IPS DF 6.9 (cell line): Measurements from ENCODE around the gene SLC20A1.
"Not testable (repeated sequence)": the region's sequence is repeated elsewhere in the genome, so short reads cannot be mapped to it uniquely, and the experiment has no call there.

ENCODE experiments used
- DNase-seq: peaks from one replicate; pipeline ENCODE4 v3.0.0-alpha.2; 2013; ENCODE audit warnings: low read depth, low spot score
- H3K27ac ChIP-seq: one replicate; pipeline ENCODE4 v1.5.1; 2013; ENCODE audit warnings: low read length, control low read depth
- H3K27me3 ChIP-seq: 2 replicates; pipeline ENCODE4 v1.6.1; 2013; ENCODE audit warnings: mild to moderate bottlenecking, low read length; ENCODE audit not compliant: control insufficient read depth, insufficient read depth
- H3K36me3 ChIP-seq: 2 replicates; pipeline ENCODE4 v1.6.1; 2013; ENCODE audit warnings: low read length; ENCODE audit not compliant: control insufficient read depth, insufficient read depth
- H3K4me1 ChIP-seq: 2 replicates; pipeline ENCODE4 v1.6.1; 2013; ENCODE audit warnings: low read length; ENCODE audit not compliant: control insufficient read depth, insufficient read depth
- H3K4me3 ChIP-seq: 2 replicates; pipeline ENCODE4 v1.5.1; 2013; ENCODE audit warnings: mild to moderate bottlenecking, low read length
- H3K9me3 ChIP-seq: 2 replicates; pipeline ENCODE4 v1.6.1; 2013; ENCODE audit warnings: low read length, inconsistent platforms; ENCODE audit not compliant: control insufficient read depth, insufficient read depth
- whole genome bisulfite sequencing: extraction: QIAGEN DNeasy Blood & Tissue Kit; methylation state at CpG from one replicate; pipeline ENCODE4 v1.1.7; 2013; ENCODE audit warnings: mixed read lengths, missing lambda C conversion rate; ENCODE audit not compliant: insufficient read length, insufficient coverage; 5-methylcytosine and 5-hydroxymethylcytosine counted together

SLC20A1 gene

GRCh38 chr2:112666761-112667122 lies 21.0 kb downstream of the SLC20A1 start:
- H3K9me3 ChIP-seq, result no peaks in the 10 kb centered on the region
- H3K36me3 ChIP-seq, result peaks cover 4% of the 10 kb centered on the region; the same call in 1 of the 2 replicates
- WGBS, result no CpG with 5 or more reads among the region's 3 CpGs
- no peaks in the 10 kb centered on the region for H3K27me3 ChIP-seq
- H3K4me1 ChIP-seq, result no peaks in the 10 kb centered on the region
- no peak overlapping the region for H3K4me3 ChIP-seq
- DNase-seq, result no peak
- no peak overlapping the region for H3K27ac ChIP-seq

- not testable (repeated sequence) for H3K27ac ChIP-seq, H3K36me3 ChIP-seq, H3K4me3 ChIP-seq, H3K9me3 ChIP-seq, H3K4me1 ChIP-seq, H3K27me3 ChIP-seq, DNase-seq
- no CpG with 5 or more reads among the region's 6 CpGs for WGBS
Observed at GRCh38 chr2:112667540-112667939, 21.8 kb downstream of the SLC20A1 start.

DNA sequence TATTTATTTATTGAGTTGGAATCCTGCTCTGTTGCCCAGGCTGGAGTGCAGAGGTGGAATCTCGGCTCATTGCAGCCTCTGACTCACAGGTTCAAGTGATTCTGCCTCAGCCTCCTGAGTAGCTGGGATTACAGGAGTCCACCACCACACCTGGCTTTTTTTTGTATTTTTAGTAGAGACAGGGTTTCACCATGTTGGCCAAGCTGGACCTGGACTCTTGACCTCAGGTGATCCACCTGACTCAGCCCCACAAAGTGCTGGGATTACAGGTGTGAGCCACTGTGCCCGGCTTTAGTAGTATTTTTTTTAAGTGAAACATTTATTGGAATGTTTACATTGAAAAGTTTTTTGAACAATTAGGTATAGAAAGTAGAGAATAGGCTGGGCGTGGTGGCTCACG lies 23.9 kb downstream of the SLC20A1 start:
- Histone ChIP-seq H3K9me3 (no peaks in the 10 kb centered on the region), H3K36me3 (no peaks in the 10 kb centered on the region; the same call in 1 of the 2 replicates), H3K27ac (no peak overlapping the region), H3K27me3 (no peaks in the 10 kb centered on the region), H3K4me1 (no peaks in the 10 kb centered on the region), H3K4me3 (no peak overlapping the region)
- no peak for DNase-seq
- WGBS, result no CpG with 5 or more reads among the region's 4 CpGs

DNA sequence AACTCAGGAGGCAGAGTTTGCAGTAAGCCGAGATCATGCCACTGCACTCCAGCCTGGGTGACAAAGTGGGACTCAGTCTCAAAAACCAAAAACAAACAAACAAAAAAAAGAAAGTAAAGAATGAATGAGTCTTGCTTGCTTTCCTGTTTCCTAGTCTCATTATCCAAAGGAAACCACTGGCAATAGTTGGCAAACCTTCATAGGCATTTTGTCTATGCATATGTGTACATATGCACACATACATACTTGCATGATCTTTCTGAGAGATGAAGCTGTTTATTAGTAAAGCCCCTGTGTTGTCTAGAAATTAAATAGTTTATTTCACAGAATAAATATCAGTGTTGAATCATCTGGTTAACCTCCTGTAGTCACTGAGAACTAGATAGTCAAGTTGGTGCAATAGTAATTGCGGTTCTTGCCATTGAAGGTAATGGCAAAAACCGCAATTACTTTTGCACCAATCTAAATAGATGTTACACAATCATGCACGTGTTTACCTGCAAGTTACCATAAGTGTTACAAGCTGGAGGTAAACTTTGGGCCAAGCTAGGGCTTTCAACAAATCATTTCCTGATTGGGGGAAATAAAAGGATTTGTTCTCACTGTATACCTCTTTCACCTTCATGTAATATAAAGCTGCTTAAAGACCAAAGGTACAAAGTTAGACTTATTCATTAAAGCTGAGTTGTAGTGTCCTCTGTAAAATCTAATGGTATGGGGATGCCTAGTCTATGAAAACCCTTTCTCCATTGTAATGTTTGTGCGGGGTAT lies 24.7 kb downstream of the SLC20A1 start:
- Histone ChIP-seq H3K36me3 (no peaks in the 10 kb centered on the region), H3K4me1 (no peaks in the 10 kb centered on the region), H3K27me3 (no peaks in the 10 kb centered on the region), H3K4me3 (no peak overlapping the region), H3K27ac (no peak overlapping the region), H3K9me3 (no peaks in the 10 kb centered on the region)
- no peak for DNase-seq
- no CpG with 5 or more reads among the region's 5 CpGs for WGBS

DNA sequence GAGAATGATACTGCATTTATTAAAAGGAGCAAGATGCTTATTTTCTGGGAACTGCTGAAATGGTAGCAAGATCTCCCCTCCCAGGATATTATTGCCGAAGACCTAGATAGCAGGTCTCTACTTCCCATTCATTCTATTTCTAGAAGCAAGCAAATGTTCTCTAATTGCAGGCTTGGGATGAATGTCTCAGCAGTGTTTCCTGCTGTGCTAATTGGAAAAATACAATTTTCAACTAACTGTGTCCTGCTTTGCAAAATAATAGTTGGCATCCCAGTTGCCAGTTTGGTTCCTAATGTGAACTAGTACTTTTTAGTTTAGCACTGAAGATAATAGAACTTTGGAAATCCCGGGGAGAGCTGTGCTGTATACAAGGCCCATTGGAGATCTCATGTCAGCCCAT lies 26.1 kb downstream of the SLC20A1 start:
- H3K4me3 ChIP-seq, result no peak overlapping the region
- no peak overlapping the region for H3K27ac ChIP-seq
- H3K36me3 ChIP-seq, result no peaks in the 10 kb centered on the region
- DNase-seq, result no peak
- WGBS, result no CpG with 5 or more reads among the region's 2 CpGs
- H3K9me3 ChIP-seq, result no peaks in the 10 kb centered on the region
- H3K4me1 ChIP-seq, result no peaks in the 10 kb centered on the region
- H3K27me3 ChIP-seq, result no peaks in the 10 kb centered on the region

DNA sequence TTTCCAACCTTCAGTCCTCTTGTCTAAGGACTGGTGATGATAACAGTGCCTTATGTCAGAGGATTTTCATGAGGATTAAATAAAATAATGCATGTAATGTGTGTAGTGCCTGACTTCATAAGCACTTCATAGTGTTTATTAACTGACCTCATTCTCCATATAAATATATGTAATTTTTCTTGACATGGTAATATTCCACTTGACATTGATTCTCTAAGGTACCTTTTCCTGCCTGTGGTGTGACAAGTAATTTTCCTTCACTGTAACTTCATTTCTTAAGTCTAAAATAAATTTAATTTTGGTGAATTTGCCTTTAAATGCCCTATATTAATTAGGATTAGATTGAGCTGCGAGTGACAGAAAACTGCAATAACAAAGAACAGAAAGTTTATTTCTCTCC lies 27.3 kb downstream of the SLC20A1 start:
- Histone ChIP-seq H3K9me3 (no peaks in the 10 kb centered on the region), H3K4me3 (no peak overlapping the region), H3K27ac (no peak overlapping the region), H3K36me3 (no peaks in the 10 kb centered on the region), H3K4me1 (no peaks in the 10 kb centered on the region), H3K27me3 (no peaks in the 10 kb centered on the region)
- no peak for DNase-seq
- WGBS, result no CpG with 5 or more reads among the region's 1 CpG

DNA sequence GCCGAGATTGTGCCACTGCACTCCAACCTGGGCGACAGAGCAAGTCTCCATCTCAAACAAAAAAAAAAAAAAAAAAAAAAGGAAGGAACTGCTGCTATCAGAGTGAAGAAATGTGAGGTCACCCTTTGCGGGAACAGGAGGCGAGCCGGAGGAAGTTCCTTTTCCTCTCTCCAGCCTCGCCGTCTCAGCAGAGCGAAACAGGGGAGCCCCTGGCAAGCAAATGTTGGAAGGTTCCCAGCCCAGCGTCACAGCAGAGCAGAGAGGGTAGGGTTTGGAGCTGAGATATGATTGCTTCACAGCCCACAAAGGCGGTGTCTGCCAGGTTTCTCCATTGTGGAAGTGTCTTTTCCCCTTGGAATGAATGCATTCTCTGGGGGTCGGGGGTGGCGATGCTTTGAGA lies 28.5 kb downstream of the SLC20A1 start:
- no CpG with 5 or more reads among the region's 12 CpGs for WGBS
- no peak overlapping the region for H3K27ac ChIP-seq
- no peaks in the 10 kb centered on the region for H3K36me3 ChIP-seq
- no peaks in the 10 kb centered on the region for H3K4me1 ChIP-seq
- no peaks in the 10 kb centered on the region for H3K9me3 ChIP-seq
- no peaks in the 10 kb centered on the region for H3K27me3 ChIP-seq
- DNase-seq, result no peak
- no peak overlapping the region for H3K4me3 ChIP-seq

DNA sequence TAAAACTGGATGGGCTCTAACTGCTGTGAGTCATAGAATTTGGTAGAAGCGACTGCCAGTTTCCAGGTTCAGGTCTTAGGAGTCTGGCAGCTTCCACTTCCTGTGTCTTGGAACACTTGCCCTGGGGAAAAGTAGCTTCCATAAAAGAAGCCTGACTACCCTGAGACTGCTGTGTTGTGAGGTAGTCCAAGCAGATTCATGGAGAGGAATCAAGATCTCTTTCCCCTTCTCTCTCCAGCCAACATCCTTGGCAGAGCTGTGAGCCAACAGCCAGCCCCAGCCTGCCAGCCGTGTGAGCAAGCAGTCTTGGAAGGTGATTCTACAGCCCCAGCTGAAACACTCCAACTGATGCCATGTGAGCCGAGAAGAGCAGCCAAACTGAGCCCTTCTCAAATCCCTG lies 33.7 kb downstream of the SLC20A1 start:
- DNase-seq, result no peak
- H3K36me3 ChIP-seq, result no peaks in the 10 kb centered on the region
- H3K9me3 ChIP-seq, result no peaks in the 10 kb centered on the region
- no peaks in the 10 kb centered on the region for H3K4me1 ChIP-seq
- H3K27me3 ChIP-seq, result no peaks in the 10 kb centered on the region
- no peak overlapping the region for H3K4me3 ChIP-seq
- no peak overlapping the region for H3K27ac ChIP-seq
- WGBS, result no CpG with 5 or more reads among the region's 3 CpGs

- no peaks in the 10 kb centered on the region for H3K27me3 ChIP-seq
- H3K9me3 ChIP-seq, result no peaks in the 10 kb centered on the region
- H3K4me1 ChIP-seq, result no peaks in the 10 kb centered on the region
- no peak for DNase-seq
- no peak overlapping the region for H3K4me3 ChIP-seq
- no peaks in the 10 kb centered on the region for H3K36me3 ChIP-seq
- WGBS, result no CpG with 5 or more reads among the region's 5 CpGs
- no peak overlapping the region for H3K27ac ChIP-seq
Observed at GRCh38 chr2:112680666-112681101, 34.9 kb downstream of the SLC20A1 start.

DNA sequence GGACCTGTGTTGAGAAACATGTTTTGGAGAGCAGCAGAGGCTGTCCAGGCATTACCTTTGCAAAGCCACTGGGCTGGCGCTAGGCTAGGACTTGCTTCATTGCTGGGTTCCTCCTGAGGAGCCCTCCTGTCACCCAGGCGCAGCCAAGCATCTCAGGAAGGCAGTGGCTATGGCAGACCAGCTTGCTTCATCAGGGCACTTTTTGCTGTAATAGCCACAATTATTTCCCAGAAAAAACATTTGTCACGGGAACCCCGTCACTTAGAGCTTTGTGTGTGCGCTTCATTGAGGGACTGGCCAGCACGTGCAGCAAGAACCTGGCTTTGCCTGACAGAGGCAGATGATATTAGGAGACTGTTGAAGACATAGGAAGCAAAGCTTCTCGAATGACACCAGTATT lies 36.4 kb downstream of the SLC20A1 start:
- no peaks in the 10 kb centered on the region for H3K4me1 ChIP-seq

More for the DNA sequence above, 36.4 kb downstream of the SLC20A1 start:
- no peak overlapping the region for H3K27ac ChIP-seq
- no peaks in the 10 kb centered on the region for H3K9me3 ChIP-seq
- WGBS, result no CpG with 5 or more reads among the region's 7 CpGs
- H3K27me3 ChIP-seq, result no peaks in the 10 kb centered on the region
- no peak overlapping the region for H3K4me3 ChIP-seq
- no peaks in the 10 kb centered on the region for H3K36me3 ChIP-seq
- DNase-seq, result no peak
